ENCODE measurements around the gene CRYL1. TPM values are rescaled to one million over a fixed set of nuclear protein-coding genes. Genes with fewer than 3 reads are reported as not detected.

CRYL1 gene
- total RNA-seq, 2 experiments from 2014 or later: 20.1 to 22.8 TPM

DNA sequence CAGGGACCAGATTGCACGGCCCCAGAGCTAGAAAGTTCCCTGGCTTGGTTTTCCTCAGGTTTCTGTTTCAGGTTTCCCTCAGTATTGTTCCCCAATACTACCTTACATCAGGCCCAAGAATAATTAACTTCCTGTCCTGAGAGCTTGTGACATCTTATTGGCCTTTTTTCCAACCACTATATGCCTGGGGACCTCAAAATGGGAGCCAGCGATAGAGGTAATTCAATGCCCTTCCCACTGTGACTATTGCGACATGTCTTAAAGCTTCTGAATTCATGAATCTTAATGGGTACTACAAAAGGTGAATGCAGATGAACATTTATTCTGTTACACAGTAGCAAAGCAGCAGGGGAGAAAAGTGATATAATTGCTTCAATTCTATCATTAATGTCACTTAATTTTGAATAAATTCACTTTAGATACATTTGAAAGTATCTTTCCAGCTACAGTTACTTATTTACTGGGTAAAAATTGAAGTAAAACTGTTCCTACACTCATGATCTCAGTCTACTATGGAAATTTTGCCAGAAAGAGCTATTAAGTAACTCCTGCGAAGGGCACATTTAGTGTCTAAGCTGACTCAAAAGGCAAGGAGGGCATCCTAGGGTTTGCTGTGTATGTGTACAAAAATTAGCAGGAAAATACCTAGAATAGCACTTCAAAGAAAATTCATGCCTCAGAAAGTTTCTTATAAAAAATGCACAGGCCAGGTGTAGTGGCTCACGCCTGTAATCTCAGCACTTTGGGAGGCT lies 4.1 kb downstream of the CRYL1 start:
- H3K4me1 Mint-ChIP-seq: peaks cover 19% of the 10 kb centered on the region
- ChIA-PET CTCF (interaction anchor here (2.4 kb wide), 1 partner anchor 29 kb away, joined by 6 read pairs; no protein-coding TSS in a partner anchor), POLR2A (no interaction called here)
- no peaks in the 10 kb centered on the region for H3K27me3 Mint-ChIP-seq
- no peaks in the 10 kb centered on the region for H3K9me3 Mint-ChIP-seq
- H3K27ac Mint-ChIP-seq: no peak overlapping the region
- no peak for DNase-seq
- peaks cover 4% of the 10 kb centered on the region for H3K36me3 Mint-ChIP-seq (ENCODE audit: low read depth)
- no peak overlapping the region for H3K4me3 Mint-ChIP-seq

DNA sequence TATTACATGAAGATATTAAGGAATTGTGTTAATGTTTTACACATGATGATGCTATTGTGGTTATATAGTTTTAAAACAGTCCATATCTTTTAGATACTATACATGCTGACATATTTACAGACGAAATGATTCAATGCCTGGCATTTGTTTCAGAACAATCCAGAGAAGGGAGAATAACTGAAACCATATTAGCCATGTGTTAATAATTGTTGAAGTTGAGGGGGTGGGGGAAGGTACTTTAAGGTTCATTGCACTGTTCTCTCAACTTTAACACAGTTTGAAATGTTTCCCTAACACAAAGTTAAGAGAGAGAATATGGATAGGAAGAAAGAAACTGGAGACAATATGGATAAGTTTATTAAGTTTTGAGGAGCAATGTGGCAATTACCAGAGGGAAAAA lies 5.8 kb downstream of the CRYL1 start:
- Mint-ChIP-seq H3K9me3 (no peaks in the 10 kb centered on the region), H3K27ac (no peak overlapping the region), H3K4me3 (no peak overlapping the region), H3K27me3 (no peaks in the 10 kb centered on the region), H3K36me3 (ENCODE audit: low read depth) (peaks cover 4% of the 10 kb centered on the region), H3K4me1 (peaks cover 12% of the 10 kb centered on the region)
- ChIA-PET POLR2A (no interaction called here), CTCF (no interaction called here)
- DNase-seq: no peak

DNA sequence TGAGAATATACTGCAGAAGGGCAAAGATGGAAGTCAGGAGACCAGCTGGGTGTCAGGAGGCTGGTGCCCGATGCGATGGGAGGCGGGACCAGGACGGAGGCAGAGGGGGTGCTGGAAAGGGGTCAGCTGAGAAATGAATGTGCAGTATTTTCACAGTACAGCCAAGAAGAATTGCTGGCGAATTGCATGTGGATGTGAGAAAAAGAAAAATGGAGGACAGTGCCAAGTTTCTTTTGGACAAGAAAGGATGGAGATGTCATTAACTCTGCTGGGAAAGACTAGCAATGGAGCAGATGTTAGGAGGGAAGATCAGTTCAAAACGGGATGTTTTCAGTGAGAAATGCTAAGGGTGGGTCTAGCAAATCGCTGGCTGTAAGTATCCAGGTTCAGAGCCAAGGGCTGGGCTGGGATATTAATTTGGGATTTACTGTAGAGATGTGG lies 7.0 kb downstream of the CRYL1 start:
- peaks cover 5% of the 10 kb centered on the region for H3K4me1 Mint-ChIP-seq

DNA sequence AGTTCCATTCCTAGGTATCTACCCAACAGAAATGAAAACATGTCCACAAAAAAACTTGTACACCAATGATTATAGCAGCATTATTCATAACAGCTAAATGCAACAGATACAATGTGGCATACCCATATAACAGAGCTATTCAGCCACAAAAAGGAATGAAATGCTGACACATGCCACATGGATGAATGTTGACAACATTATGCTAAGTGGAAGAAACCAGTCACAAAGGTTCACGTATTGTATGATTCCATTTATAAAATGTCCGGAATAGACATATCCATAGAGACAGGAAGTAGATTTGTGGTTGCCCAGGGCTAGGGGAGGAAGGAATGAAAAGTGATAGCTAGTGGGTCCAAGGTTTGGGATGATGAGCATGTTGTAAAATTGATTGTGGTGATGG lies 10.8 kb downstream of the CRYL1 start:
- ChIA-PET POLR2A (interaction anchor here (1.2 kb wide), 1 partner anchor 11 kb away, joined by 4 read pairs; the partner anchor contains the start of gene CRYL1), CTCF (interaction anchor here (1.6 kb wide), 1 partner anchor 20 kb away, joined by 3 read pairs; no protein-coding TSS in a partner anchor)
- no peak for DNase-seq
- H3K9me3 Mint-ChIP-seq: no peaks in the 10 kb centered on the region
- H3K27ac Mint-ChIP-seq: no peak overlapping the region
- H3K4me3 Mint-ChIP-seq: no peak overlapping the region
- no peaks in the 10 kb centered on the region for H3K27me3 Mint-ChIP-seq
- H3K4me1 Mint-ChIP-seq: no peaks in the 10 kb centered on the region
- peaks cover 16% of the 10 kb centered on the region for H3K36me3 Mint-ChIP-seq (ENCODE audit: low read depth)

More for the DNA sequence above, 7.0 kb downstream of the CRYL1 start:
- peaks cover 4% of the 10 kb centered on the region for H3K36me3 Mint-ChIP-seq (ENCODE audit: low read depth)
- H3K4me3 Mint-ChIP-seq: no peak overlapping the region
- H3K9me3 Mint-ChIP-seq: no peaks in the 10 kb centered on the region
- no peak overlapping the region for H3K27ac Mint-ChIP-seq
- ChIA-PET CTCF (no interaction called here), POLR2A (no interaction called here)
- no peak for DNase-seq
- no peaks in the 10 kb centered on the region for H3K27me3 Mint-ChIP-seq

DNA sequence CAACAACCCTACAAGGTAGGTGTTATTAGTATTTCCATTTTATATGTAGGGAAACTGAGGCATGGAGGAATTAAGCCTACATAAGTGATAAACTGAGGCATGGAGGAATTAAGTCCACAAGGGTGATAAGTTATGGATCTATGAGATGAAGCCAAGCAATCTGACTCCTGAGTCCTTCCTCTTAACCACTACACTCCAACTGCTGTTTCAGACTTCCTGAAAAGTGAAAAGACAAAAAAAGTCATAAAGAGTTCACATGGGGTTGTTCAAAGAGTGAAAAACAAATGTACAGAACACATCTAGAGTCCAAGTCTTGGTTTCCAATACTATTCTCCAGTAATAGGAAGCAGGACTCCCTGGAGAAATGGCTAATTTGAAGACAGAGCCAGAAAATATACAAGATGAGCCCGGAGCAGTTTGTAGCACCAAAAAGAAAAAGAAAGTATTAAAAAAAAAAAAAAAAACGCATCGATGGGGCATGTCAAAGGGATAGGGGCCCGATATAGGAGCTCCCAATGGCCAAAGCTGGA lies 12.1 kb downstream of the CRYL1 start:
- no peak for DNase-seq
- no peak overlapping the region for H3K27ac Mint-ChIP-seq
- CTCF ChIA-PET: no interaction called here
- no peak overlapping the region for H3K4me3 Mint-ChIP-seq
- POLR2A ChIA-PET: no interaction called here
- H3K27me3 Mint-ChIP-seq: no peaks in the 10 kb centered on the region
- no peaks in the 10 kb centered on the region for H3K9me3 Mint-ChIP-seq
- H3K4me1 Mint-ChIP-seq: no peaks in the 10 kb centered on the region
- peaks cover 14% of the 10 kb centered on the region for H3K36me3 Mint-ChIP-seq (ENCODE audit: low read depth)

DNA sequence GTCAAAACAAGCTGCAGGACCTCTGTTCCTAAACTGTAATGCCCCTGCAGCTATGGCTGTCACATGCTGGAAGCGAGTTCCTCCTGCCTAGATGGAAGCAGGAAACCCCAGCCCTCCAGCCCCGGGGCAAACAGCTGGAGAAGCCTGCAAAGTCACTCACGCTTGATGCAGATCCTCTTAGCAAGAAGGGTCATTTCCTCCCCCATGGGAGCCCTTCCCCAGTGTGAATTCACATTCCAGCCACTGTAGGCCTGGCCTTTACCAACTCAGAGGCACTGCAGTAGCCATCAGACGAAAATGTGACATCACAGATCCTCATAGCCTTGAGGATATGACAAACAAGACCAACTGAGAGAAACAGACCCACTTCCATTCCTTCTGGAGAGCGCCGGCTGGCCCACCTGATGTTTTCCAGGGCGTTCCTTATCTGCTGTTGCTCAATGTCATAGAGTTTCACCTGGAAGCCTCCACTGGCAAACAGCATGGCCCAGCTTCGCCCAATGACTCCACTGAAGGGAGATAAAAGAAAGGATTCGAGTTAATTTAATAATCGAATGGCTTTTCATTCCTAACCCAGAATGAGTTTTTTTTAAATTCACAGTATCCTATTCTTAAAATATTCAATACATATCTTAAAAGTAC lies 13.5 kb downstream of the CRYL1 start:
- no peak for DNase-seq
- H3K4me3 Mint-ChIP-seq: no peak overlapping the region
- POLR2A ChIA-PET: no interaction called here
- no peaks in the 10 kb centered on the region for H3K4me1 Mint-ChIP-seq
- CTCF ChIA-PET: no interaction called here
- peaks cover 12% of the 10 kb centered on the region for H3K36me3 Mint-ChIP-seq (ENCODE audit: low read depth)
- no peaks in the 10 kb centered on the region for H3K9me3 Mint-ChIP-seq
- H3K27ac Mint-ChIP-seq: no peak overlapping the region
- no peaks in the 10 kb centered on the region for H3K27me3 Mint-ChIP-seq

DNA sequence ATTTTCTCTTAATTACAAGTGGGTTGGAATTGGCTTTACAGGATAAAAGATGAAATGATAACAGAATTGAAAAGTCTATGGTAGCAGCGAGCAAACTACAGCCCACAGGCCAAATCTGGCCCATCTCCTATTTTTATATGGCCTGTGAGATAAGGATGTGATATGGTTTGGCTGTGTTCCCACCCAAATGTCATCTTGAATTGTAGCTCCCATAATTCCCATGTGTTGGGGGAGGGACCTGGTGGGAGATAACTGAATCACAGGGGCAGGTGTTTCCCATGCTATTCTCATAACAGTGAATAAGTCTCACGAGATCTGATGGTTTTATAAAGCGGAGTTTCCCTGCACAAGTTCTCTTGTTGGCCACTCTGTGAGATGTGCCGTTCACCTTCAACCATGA lies 19.0 kb downstream of the CRYL1 start:
- peaks cover 9% of the 10 kb centered on the region for H3K36me3 Mint-ChIP-seq (ENCODE audit: low read depth)
- no peaks in the 10 kb centered on the region for H3K4me1 Mint-ChIP-seq
- no peak overlapping the region for H3K4me3 Mint-ChIP-seq
- ChIA-PET POLR2A (no interaction called here), CTCF (no interaction called here)
- DNase-seq: no peak
- H3K27me3 Mint-ChIP-seq: no peaks in the 10 kb centered on the region
- H3K9me3 Mint-ChIP-seq: no peaks in the 10 kb centered on the region
- no peak overlapping the region for H3K27ac Mint-ChIP-seq

DNA sequence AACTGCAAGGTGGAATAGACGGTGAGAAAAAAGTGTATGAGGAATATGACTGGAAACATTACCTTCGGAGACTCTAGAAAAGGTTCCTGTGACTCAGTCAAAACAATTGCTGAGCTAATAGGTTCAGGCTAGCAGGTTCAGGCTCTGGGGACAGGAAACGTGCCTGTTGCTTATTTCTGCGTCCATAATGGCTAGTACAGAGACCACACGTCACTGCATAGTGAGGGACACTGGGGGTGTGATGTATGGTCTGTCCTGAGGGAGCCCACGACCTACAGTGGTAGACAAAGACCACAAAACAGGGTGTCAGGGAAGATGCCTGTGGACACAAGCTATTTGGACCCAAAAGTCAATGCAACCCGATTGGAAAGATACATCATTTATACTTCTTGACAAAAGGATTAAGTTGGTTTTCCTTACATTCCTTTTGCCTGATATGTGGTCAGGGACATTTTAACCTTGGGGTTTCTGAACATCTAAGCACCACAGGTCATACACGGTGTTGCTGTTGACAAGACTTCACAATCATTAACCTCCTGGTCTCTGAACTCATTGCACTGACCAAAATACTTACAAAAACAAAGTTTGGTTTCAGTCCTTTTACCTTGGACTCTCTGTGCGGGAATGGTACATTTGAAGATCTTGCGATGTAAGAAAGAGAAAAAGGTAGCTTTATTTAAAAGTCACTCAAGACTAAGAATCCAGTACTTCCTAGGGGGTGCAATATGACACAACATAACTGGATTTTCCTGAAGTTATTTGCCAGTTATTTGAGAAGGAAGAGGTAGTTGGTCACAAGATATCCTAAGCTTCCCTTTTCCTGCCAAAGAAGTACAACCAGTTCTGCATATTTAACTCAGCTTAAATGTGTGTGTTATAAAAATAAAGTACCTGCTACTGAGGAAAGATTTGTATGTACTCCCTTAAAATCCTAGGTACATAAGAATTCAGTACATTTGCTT lies 20.0 kb downstream of the CRYL1 start:
- Mint-ChIP-seq H3K4me3 (no peak overlapping the region), H3K4me1 (no peaks in the 10 kb centered on the region), H3K36me3 (ENCODE audit: low read depth) (peaks cover 8% of the 10 kb centered on the region), H3K9me3 (peaks cover 3% of the 10 kb centered on the region), H3K27me3 (no peaks in the 10 kb centered on the region), H3K27ac (no peak overlapping the region)
- POLR2A ChIA-PET: no interaction called here
- no peak for DNase-seq
- CTCF ChIA-PET: interaction anchor here (1.2 kb wide), 1 partner anchor 13 kb away, joined by 3 read pairs; no protein-coding TSS in a partner anchor

DNA sequence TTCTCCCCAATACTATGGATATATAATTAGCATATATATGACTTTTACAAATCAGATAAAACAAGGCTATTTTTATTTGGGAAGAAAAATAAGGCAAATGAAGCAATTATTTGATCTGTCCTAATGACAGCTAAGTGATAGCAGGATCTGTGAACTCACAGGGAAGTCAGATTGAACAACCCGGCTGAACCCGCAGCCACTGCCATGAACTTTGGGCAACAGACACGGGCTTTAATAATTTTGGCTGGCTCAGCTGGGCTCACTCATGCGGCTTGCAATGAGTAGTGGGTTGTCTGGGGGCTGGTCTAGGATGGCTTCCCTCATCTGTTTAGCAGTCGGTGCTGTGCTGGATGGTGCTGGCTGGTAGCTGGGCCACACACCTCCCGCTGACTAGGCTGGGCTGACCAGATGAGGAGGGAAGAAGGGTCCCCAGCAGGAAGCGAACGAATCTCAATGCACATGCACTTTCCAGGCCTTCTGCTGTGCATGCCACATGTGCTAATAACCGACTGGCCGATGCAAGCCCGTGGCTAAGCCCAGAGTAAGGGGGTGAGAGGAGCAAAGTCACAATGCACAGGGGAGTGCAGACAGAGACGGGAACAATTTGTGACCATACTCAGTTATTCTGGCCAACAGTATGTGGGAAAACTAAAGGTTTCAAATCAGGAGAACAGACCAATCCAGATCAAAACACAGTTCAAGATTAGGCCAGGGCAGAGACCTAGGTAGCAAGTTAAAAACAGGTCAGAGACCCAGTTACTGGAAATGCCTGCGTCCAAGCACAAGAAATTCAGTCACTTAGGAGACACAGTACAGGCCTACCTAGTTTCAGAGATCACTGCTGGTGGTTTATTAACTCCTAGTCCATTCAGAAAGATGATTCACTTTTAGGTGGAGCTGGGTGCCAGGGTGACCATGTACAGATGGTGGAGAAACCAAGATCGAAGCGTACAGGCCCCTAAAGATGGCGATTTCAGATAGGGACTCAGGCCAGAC lies 22.3 kb downstream of the CRYL1 start:
- Mint-ChIP-seq H3K4me1 (no peaks in the 10 kb centered on the region), H3K27me3 (no peaks in the 10 kb centered on the region), H3K27ac (no peak overlapping the region), H3K4me3 (no peak overlapping the region), H3K9me3 (peaks cover 12% of the 10 kb centered on the region), H3K36me3 (ENCODE audit: low read depth) (peaks cover 12% of the 10 kb centered on the region)
- ChIA-PET CTCF (interaction anchor here (1.4 kb wide), 1 partner anchor 11 kb away, joined by 3 read pairs; no protein-coding TSS in a partner anchor), POLR2A (no interaction called here)
- no peak for DNase-seq

DNA sequence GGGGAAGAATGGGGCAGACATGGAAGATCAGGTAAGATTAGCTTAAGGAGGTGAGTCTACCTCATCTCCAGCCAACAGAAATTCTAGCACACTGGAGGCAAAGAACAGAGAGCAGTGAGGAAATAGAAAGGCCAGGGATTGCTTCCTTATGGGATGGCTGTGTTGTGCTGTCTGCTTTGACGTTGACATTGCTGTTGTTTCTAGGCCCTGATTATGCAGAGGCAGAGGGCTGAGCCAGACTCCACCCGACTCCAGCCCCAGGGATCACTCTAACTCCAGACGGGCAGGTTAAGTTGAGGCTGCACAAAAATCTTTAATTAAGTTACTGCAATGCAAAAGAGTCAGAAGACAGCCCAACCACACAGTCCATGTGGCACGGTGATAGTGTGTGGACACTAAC lies 24.1 kb downstream of the CRYL1 start:
- no peaks in the 10 kb centered on the region for H3K27me3 Mint-ChIP-seq
- ChIA-PET CTCF (no interaction called here), POLR2A (no interaction called here)
- H3K27ac Mint-ChIP-seq: no peak overlapping the region
- H3K36me3 Mint-ChIP-seq (ENCODE audit: low read depth): peaks cover 12% of the 10 kb centered on the region
- peaks cover 12% of the 10 kb centered on the region for H3K9me3 Mint-ChIP-seq
- H3K4me1 Mint-ChIP-seq: no peaks in the 10 kb centered on the region
- no peak overlapping the region for H3K4me3 Mint-ChIP-seq
- no peak for DNase-seq

DNA sequence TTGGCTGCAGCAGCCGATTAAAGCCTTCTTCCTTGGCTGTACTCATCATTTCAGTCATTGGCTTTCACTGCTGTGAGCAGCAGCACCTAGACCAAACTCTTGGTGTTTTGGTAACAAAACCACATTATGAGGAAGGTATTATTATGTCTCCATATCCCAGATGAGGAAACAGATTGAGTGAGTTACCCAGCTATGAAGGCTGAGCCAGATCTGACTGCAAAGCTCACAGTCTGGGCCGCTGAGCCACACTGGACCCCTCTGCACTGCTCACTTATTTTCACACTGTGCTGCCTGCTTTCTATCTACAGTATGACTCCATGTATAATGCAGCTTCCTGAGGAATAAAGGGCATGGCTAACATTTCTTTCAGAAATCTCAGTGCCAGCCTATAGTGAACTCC lies 24.5 kb downstream of the CRYL1 start:
- POLR2A ChIA-PET: no interaction called here
- no peak overlapping the region for H3K4me3 Mint-ChIP-seq
- H3K4me1 Mint-ChIP-seq: no peaks in the 10 kb centered on the region
- H3K27ac Mint-ChIP-seq: no peak overlapping the region
- H3K9me3 Mint-ChIP-seq: peaks cover 12% of the 10 kb centered on the region
- no peaks in the 10 kb centered on the region for H3K27me3 Mint-ChIP-seq
- H3K36me3 Mint-ChIP-seq (ENCODE audit: low read depth): peaks cover 12% of the 10 kb centered on the region
- CTCF ChIA-PET: no interaction called here
- no peak for DNase-seq

DNA sequence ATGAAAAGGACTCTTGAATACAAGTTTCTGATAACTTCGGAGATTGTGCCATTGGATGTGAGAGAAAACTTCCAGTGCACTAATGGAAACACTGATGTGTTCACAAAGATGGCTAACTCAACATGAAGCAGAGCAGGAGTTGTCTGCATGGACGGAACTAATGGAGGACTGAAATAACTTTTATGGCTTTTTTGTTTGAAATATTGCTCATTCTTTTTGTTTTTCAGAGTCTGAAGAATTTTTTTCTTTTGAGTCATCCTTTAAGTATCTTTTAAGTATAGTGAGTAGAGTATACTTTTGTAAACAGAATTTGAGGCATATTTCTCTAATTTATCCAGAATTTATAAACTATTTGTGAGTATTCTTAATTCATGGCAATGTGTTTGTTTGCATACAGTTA lies 25.7 kb downstream of the CRYL1 start:
- no peak for DNase-seq
- ChIA-PET CTCF (no interaction called here), POLR2A (no interaction called here)
- Mint-ChIP-seq H3K36me3 (ENCODE audit: low read depth) (peaks cover 12% of the 10 kb centered on the region), H3K4me3 (no peak overlapping the region), H3K27ac (no peak overlapping the region), H3K27me3 (no peaks in the 10 kb centered on the region), H3K9me3 (peaks cover 12% of the 10 kb centered on the region), H3K4me1 (peaks cover 5% of the 10 kb centered on the region)
